Measurements from ENCODE around the gene SULT2A1.

- TF ChIP-seq POLR2A (IDR thresholded peaks at IDR 0.05; ENCODE audit: low read depth, low read length): no peak
- no peak for TF ChIP-seq CTCF (conservative IDR thresholded peaks at IDR 0.05; ENCODE audit: low read depth, low read length)
- no peak for TF ChIP-seq RAD21 (IDR thresholded peaks at IDR 0.05; ENCODE audit: low read length)
- TF ChIP-seq USF2 (IDR thresholded peaks at IDR 0.05; ENCODE audit: low read depth, low read length): no peak
- no peak for TF ChIP-seq RFX5 (IDR thresholded peaks at IDR 0.05; ENCODE audit: low read depth, low read length)
- TF ChIP-seq CHD1 (IDR thresholded peaks at IDR 0.05; ENCODE audit: low read depth, low read length): no peak
- TF ChIP-seq FOS (IDR thresholded peaks at IDR 0.05; ENCODE audit: low read depth, low read length): no peak
- no peak for TF ChIP-seq RCOR1 (IDR thresholded peaks at IDR 0.05; ENCODE audit: insufficient replicate concordance, low read length)
These were observed 50.1 kb downstream of the SULT2A1 start for GRCh38 chr19:47836038-47836437.

All from IMR-90 (cell line).